Fibroblast of pulmonary artery (primary cell): Measurements from ENCODE around the gene TRIM28.
"Not testable (repeated sequence)": the region's sequence is repeated elsewhere in the genome, so short reads cannot be mapped to it uniquely, and the experiment has no call there.

Experiments
- DNase-seq: peaks from one replicate; pipeline ENCODE4 v3.0.0-alpha.2; 2010; ENCODE audit warnings: low read depth
- H3K4me3 ChIP-seq: replicated peaks from 2 replicates; pipeline ENCODE4 v1.5.1; 2011; ENCODE audit warnings: low read depth, mild to moderate bottlenecking, control low read depth, low read length, moderate library complexity
- CTCF ChIP-seq: IDR thresholded peaks from 2 replicates; pipeline ENCODE4 v1.5.1; 2011; ENCODE audit warnings: mild to moderate bottlenecking, control low read depth, low read length, inconsistent platforms; ENCODE audit errors: missing control alignments

Gene TRIM28

DNA sequence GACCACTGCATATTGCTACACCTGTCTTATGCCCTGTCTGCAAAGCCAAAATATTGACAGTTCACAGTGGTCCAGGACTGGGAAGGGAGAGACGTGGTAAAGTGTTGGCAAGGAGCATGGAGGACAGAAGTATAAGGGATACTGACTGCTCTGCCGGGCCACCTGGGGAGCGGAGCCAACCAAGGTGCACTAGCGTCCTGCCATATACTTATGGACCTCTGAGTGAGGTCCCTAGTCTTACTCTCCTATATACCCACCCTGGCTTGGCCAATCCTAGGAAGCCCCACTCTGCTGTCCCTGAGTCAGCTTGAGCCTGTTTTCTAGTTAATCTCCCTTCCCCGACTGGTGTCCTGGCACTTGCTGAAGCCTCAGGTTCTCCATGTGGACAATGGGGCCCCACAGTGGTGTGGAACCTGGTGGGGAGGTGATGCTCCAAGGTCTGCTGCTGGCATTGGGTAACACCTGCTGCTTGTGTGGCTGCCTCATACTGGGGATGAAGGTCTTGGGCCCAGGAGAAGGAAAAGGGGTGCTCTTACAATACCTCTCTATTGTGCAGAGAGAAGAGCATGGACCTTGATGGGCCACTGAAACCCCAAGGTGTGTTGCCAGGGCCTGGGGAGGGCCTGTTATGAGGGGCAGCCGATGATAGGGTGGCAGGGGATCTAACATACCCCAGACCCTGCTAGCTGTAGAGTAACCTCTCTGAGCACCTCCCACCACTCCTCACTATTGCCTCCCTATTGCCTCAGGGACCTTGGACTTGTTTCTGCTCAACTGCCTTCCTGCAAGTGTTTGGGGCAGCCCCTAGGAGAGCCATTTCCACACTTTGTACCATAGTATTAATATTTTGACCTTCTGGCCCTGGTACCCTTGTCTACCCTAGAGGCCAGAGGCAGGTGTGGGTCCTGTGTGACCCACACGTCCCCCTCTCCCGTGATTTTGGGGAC is 6.7 kb upstream of the TRIM28 start:
- DNase-seq: no peak
- H3K4me3 ChIP-seq: no peak overlapping the region
- no peak for TF ChIP-seq CTCF

DNA sequence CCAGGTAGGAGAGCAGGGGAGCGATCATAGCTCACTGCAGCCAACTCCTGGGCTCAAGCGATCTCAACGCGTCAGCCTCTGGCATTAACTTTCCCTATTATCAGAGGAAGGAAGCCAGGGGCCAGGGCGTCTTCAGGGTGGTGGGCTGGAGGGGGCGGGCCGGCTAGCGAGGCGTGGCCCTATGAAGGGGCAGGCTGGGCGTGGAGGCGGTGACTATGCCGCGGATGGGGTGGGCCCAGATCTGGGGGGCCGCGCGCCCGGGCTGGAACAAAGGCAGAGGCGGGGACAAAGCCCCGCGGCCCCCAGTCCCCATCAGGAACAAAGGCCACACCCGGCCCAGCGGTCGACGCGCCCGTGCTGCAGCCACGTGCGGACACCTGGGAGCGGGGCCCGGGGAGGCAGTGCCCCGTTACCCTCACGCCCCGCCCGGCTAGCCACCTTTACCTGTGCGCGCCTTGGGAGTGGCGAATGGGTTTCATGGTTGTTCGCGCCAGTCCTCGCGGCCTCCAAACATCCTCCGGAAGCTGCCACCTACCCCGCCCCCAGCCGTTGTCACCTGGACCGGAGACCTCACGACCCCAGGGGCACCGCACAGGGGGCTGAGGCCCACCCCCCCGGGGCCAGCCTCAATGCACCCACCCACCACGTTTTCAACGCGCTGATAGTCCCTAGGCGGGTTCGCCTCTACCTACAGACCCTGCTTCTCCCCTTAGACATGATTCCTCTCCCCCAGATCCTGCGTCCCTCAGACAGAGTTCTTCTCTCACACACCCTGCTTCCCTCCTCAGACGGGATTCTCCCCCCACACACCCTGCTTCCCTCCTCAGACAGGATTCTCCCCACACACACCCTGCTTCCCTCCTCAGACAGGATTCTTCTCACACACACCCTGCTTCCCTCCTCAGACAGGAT is 5.4 kb upstream of the TRIM28 start:
- DNase-seq: peak; percentile 42

GRCh38 chr19:58539169-58539559 is 4.7 kb upstream of the TRIM28 start:
- DNase-seq, H3K4me3 ChIP-seq: not testable (repeated sequence)

More for the DNA sequence above, 5.4 kb upstream of the TRIM28 start:
- H3K4me3 ChIP-seq: peak overlapping the region; percentile 31
- TF ChIP-seq CTCF: no peak

DNA sequence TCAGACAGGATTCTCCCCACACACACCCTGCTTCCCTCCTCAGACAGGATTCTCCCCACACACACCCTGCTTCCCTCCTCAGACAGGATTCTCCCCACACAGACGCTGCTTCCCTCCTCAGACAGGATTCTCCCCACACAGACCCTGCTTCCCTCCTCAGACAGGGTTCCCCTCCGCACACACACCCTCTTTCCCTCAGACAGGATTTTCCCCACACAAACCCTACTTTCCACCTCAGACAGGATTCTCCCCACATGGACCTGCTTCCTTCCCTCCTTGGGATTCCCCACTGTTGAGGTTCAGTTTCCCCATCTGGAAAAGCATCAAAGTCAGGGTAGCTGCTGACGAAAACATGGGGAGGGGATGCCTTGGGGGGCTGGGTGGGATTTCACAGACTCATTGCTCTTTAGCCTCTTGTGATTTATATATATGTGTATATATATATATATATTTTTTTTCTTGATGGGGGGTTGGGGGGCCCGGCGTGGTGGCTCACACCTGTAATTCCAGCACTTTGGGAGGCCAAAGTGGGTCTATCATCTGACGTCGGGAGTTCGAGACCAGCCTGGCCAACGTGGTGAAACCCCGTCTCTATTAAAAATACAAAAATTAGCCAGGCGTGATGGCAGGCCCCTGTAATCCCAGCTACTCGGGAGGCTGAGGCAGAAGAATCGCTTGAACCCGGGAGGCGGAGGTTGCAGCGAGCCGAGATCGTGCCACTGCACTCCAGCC is 1.1 kb upstream of the TRIM28 start:
- not testable (repeated sequence) for H3K4me3 ChIP-seq, DNase-seq

- no peak for TF ChIP-seq CTCF
- H3K4me3 ChIP-seq: peak overlapping the region; percentile 91
- peak; percentile 61 for DNase-seq
These were observed 874 bp downstream of the TRIM28 start for GRCh38 chr19:58544591-58545285.

DNA sequence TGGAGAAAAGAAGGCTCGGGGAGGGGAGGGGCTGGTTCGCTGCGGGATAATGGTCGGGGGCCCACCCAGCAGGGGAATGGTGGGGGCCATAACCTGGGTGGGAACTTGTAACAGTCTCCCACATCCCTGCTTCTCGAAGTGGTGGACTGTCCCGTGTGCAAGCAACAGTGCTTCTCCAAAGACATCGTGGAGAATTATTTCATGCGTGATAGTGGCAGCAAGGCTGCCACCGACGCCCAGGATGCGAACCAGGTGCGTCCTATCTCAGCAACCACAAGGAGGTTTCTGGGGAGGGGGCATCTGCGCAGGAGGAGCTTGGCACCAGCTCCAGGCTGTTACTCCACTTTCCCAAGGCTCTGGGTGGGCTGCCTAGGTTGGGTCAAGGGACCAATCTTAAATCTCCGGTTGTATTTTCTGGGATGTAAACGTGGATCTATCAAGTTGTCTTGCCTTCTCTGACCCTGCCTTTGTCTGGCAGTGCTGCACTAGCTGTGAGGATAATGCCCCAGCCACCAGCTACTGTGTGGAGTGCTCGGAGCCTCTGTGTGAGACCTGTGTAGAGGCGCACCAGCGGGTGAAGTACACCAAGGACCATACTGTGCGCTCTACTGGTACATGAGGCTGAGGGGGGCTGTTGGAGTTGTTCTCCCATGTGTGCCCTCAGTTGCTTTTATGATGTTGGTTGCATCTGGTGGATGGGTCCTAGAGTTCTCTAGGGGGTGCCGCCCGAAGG is 1.6 kb downstream of the TRIM28 start:
- no peak for DNase-seq
- H3K4me3 ChIP-seq: peak overlapping the region; percentile 91
- no peak for TF ChIP-seq CTCF

DNA sequence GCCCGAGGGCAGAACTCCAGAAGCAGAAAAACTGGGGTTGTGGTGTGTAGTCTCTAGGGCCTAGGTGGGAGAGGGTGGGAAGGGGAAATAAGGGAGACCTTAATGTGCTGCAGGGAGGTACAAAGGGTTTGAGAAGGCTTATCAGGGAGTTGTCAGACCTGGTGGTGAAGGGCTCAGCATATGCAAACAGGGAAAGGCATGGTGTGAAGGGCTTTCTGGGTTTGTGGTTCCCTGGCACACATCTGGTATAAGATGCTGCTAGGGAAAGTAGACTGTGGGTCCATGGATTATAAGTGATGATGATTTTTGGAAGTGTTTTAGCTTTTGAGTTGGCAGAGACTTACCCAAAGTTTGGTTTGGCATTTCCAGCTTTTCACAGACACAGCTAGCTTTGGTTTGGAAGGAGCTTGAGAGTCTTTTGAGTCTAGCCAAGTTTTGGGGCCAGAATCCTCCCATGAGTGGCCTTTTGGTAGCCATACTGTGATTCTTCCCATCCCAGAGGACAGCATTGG is 2.2 kb downstream of the TRIM28 start:
- no peak for TF ChIP-seq CTCF
- H3K4me3 ChIP-seq: peak overlapping the region; percentile 91

More for the DNA sequence above, 2.2 kb downstream of the TRIM28 start:
- DNase-seq: no peak
